HG03139 (cell line): ENCODE data around the gene RHOT2.
A peak's percentile ranks its signal among the peaks of the same experiment; 100 is the strongest.
"Not testable (repeated sequence)": the region's sequence is repeated elsewhere in the genome, so short reads cannot be mapped to it uniquely, and the experiment has no call there.

ENCODE experiments used
- ATAC-seq: cut with Tn5 transposase; IDR thresholded peaks from one replicate; pipeline ENCODE4 v1.9.1; 2021; ENCODE audit not compliant: unreplicated experiment

The RHOT2 gene

DNA sequence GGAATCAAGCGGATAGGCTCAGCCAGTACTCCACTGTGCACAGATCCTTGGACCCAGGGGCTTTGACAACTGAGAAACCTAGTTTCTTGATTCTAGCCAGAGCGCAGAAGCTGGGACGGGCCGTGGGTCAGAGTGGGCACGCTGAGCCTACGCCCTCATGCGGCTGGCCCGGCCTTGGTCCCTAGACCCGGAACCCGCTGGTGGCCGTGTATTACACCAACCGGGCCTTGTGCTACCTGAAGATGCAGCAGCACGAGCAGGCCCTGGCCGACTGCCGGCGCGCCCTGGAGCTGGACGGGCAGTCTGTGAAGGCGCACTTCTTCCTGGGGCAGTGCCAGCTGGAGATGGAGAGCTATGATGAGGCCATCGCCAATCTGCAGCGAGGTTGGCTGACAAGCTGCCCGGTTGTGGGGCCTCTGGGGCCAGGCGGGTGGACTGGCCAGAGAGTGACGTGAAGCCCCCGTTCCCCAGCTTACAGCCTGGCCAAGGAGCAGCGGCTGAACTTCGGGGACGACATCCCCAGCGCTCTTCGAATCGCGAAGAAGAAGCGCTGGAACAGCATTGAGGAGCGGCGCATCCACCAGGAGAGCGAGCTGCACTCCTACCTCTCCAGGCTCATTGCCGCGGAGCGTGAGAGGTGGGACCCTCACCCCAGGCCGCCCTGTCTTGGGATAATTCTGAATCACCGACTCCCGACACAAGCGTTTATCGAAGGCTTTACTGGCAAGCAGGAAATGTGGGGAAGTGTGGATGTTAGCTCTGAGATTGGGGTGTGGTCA, 13.2 kb downstream of the RHOT2 start:
- ATAC-seq, result no peak

DNA sequence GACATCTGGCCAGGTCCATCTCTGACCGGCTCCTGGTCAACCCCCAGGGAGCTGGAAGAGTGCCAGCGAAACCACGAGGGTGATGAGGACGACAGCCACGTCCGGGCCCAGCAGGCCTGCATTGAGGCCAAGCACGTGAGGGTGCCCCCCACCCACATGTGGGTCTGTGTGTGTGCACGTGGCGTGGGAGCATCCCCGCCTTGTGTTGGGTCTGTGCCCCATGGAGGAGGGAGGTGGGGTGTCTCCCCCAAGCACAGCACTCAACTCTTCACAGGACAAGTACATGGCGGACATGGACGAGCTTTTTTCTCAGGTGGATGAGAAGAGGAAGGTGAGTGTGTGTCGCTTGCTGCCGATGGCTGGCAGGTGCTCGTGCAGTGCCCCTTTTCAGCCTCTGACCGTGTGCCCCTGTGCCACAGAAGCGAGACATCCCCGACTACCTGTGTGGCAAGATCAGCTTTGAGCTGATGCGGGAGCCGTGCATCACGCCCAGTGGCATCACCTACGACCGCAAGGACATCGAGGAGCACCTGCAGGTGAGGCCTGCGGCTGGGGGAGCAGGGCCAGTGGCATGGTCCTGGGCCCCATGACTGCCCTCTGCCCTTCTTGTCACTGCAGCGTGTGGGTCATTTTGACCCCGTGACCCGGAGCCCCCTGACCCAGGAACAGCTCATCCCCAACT, 14.0 kb downstream of the RHOT2 start:
- ATAC-seq, result no peak

DNA sequence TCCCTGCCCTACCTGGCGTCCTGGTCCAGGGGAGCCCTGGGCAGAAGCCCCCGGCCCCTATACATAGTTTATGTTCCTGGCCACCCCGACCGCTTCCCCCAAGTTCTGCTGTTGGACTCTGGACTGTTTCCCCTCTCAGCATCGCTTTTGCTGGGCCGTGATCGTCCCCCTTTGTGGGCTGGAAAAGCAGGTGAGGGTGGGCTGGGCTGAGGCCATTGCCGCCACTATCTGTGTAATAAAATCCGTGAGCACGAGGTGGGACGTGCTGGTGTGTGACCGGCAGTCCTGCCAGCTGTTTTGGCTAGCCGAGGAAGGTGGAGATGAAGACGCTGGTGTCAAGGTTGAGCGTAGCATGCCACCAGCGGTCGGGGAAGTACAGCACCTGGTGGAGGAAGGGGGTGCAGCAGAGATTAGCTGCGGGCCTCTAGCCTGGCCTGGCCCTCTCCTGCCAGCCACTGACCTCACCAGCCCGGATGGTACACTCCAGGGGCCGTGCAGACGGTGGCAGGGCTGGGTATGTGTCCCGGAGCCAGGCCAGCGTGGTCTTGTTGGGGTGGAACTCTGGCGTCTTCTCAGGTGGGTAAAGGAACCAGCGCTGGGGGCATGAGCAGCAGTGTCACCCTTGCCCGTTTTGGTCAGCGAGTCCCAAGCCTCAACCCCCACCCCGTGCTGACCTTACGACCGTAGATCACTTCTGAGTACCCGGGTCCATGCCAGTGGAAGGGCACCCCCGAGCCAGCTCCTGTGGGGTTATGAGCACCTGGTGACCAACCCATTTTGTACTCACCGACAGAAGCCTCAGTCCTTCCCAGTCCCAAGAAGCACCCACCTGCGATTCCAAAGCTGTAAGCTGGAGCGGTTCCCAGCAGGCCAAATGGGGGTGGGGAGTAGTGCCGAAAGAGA, 14.8 kb downstream of the RHOT2 start:
- no peak for ATAC-seq

DNA sequence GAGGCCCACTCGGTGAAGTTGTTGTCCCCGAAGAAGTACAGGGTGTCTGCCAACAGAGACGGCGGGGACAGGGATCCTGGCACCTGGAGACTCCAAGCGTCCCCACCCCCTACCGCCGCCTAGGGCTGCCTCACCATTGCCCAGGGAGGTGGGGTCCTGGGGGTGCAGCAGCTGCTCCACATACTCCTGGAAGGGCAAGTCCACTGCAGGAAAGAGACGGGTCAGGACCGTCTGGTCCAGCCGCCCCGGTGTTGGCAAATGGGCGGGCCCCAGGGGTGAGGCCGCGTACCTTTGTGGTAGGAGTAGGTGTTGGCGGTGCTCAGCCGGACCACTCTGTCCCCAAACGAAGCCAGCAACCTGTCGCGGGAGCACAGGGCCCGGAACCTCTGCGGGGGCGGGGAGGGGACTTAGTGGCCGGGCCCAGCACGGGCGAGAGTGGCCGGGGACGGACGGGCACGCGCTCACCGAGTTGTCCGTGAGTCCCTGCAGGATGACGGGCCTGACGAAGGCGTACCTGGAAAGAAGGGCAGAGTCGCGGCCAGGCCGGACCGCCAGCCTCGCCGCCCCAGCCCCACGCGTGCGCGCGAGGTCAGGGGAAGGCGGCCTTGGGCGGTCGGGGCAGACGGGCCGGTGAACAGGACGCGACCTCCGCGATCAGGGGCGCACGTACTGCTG, 15.6 kb downstream of the RHOT2 start:
- no peak for ATAC-seq

DNA sequence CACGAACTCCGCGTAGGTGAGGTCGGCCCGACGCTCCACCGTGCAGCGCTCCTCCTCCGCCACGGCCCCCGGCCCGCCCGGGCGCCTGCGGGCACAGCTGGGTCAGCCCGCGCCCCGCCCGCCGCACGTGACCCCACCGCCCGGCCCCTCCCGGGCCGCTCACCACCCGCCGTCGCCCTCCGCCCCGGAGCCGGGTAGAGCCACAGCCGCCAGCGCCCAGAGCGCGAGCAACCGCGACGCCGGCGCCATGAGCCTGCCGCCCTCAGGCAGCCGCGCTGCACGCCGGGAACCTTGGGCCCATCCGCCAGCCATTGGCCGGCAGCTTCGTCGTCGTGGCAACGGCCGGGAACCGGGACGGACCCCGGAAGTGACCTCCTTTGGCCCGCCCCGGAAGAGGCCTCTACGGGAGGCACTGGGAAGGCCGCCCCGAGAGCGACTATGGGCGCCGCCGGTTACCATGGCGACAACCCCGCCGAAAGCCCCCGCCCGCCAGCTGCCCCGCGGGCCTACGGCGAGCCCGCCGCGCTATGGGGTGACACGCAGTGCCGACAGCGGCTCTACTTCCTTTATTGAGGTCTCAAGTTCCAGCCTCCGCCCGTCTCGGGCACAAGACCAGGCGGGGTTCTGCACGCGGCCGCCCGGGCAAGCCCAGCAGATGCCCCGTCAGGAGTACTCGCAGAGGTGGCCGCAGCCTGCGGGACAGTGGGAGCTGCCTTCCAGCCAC, 16.3 kb downstream of the RHOT2 start, which contains the start of gene JMJD8:
TSS of gene JMJD8 (minus strand) at position 264 of the 724 bp plus-strand sequence. CDS start at position 249, 15 bp downstream.
- ATAC-seq, result peak; percentile 35

DNA sequence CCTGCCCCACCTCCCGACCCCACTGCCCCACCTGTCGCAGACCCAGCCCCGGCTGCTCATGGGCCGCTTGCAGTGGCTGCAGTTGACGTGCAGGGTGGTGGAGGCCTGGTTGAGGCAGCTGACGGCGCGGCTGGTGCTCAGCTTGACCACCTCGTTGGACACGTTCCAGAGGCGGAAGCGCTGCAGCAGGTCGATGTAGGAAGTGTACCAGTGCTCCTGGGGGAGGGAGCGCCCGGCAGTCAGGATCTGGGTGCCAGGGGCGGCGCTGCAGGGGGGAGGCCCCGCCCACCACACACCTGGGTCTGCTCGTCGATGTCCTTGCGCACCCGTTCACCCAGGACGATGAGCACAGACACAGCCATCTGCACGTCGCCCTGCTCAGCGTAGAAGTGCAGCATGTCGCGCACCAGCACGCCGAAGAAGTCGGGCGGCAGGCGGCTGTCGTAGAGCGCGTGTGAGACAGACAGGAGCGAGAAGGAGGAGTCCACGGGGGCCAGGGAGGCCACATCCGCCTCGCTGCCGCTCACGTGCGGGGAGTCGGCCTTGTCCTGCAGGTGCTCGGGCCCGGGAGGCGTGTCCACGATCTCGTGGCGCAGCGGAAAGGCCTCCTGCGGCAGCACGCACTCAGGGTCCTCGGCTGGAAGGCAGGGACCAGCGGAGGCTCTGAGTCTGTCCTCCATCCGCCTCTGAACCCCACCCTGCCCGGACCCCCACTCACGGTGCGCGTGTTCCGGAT, 17.2 kb downstream of the RHOT2 start:
- ATAC-seq, result no peak

DNA sequence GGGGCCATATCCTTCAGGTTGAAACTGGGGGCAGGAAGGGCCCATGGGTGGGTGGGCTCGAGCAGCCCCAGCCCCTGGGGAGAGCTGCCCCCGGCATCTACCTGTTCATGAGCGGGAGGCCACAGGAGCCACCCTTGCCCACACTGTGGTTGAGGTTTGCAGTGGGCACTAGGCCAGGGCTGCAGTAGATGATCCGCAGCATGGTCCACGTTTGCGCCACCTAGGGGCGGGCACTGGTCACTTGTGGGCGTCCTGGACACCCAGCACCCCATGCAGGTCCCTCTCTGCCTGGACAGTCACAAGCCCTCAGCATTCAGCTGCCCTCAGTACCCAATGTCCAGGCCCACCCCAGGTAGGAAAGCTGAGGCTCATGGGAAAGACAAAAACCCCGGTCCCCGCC, 18.0 kb downstream of the RHOT2 start:
- no peak for ATAC-seq

DNA sequence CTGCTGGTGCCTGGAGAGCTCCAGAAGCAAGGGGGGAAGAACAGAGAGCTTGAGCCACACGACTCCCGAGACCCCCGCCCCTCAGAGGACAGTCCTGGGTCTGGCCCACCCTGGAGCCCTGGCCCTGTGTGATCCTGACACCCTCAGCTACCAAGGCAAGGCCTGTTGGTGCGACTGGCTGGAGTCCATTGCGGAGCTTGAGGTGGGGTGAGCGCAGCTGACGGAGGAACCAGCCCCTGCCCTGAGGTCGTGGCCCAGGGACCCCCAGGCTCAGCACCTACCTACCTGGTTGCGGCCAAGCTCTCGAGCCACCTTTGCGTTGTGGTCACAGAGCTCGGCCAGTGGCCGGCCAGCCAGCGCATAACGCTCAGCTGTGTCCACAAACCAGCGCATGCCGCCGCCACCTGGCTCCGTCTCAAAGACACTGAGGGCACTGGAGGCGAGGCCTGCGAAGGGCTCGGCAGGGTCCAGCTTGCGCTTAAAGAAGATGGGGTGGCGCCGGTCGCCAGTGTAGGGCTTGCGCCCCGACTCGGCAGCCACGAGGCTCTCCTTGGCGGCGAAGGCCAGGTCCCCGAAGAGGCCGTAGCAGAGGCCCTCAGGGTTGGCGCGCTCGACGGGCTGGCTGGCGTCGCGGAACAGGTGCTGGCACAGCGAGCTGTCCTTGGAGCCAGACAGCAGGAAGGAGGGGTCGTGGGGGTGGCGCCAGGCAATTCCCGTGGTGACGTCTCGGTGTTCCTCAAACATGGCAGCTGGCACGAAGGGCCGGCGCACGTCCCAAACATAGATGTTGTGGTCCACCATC, 18.7 kb downstream of the RHOT2 start:
- no peak for ATAC-seq

DNA sequence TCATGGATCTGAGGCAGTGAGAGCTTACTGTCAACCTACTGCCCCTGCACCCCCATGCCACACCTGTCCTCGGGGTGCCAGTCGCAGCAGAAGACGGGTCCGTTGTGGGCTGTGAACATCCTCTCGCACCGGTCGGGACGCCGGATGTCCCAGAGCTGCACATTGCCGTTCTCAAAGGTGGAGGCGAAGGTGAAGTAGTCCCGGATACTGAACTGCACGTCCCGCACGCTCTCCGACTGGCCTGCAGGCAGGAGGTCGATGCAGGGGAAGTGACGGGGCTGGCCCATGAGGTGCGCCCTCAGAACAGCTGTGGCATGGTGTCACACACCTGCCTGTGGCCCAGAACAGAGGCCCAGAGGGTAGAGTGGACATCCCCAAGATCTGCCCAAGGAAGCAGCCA, 19.6 kb downstream of the RHOT2 start:
- ATAC-seq, result no peak

DNA sequence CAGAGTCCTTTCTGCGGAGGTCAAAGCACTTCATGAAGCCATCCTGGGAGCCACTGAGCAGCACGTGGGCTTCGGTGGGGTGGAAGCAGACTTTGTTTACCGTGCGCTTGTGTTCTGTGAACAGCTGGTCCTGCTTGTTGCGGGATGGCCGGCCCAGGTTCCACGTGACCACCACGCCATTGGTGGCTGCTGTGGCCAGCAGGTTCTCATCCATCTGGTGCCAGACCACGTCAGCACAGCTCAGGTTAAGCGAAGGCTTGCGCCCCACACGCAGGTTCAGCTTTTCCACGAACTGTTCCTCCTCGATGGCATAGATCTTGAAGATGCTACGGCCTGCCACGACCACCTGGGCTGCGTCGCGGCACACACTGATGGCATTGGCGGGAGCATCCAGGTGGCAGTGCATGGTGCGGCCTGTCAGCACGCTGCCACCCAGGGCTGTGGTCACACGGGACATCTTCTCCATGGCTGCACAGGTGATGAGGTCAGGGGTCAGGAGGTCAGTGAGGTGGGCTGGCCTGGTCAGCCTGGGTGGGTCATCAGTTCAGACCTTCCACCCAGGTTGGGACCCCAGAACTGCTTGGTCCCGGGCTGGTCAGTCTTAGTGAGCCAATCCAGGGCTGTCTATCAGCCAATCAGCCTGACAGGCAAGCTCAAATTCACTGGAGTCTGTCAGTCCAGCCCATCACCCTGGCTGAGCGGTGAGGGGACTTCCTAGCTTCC, 21.4 kb downstream of the RHOT2 start:
- ATAC-seq, result no peak

DNA sequence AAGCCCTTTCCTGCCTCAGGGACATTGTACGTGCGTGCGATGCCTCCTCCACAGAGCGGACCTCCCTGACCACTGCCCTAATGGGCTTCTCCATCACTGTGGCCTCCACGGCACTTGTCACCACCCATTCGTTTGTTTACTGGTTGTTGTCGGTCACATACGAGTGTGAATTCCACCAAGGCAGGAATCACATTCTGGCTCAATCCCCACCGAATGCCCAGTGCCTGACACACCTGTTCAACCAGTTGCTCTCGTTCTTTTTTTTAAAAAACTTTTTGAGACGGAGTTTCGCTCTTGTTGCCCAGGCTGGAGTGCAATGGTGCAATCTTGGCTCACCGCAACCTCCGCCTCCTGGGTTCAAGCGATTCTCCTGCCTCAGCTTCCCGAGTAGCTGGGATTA, 23.3 kb downstream of the RHOT2 start:
- not testable (repeated sequence) for ATAC-seq

DNA sequence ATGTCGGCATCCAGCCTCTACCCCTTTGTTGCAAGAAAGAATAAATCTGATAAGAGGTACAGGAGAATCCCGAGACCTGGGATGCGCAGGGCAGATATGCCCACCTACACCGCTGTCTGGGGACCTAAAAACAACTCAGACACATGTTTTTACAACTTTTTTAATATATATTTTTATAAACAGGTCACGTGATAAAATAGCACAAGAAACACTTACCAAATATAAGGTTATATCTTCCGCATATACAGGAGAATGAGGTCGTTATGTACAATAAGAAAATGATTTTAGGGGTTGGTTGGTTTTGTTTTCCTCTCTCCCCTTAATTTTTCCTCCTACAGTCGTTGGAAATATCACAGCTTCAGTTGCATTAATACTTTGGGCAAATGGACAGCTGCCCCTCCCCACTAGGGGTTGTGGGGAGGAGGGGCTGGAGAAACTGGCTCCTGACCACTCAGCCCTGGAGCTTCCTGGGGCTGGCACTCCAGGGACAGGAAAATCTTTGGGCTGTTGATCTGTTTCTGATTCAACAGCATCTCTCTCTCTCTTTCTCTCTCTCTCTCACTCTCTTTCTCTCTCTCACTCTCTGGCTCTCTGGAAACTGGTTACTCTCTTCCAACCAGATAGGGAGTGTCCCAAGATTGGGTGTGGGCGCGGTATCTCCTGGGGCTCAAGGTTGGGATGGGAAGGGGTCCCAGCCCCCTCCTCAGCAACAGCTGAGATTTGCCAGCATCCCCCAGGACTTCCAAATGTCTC, 24.6 kb downstream of the RHOT2 start:
- no peak for ATAC-seq

DNA sequence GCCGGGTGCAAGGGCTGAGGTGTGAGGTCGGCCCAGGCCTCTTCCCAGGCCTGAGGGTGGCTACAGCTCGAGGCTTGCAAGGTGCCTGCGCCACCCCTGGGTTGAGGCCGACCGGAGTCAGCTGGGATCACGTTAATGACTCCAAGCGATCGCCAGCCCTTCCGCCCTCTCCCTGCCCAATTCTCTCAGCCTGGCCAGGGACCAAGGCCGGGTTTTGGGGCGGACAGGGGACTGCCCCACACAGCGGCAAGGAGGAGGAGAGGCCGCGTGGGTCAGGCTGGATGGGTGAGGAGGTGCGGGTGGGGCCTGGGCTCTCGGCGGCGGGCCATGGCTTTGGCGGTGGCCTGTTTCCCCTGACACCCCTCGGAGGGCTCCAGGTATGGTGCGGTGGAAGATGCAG, 25.4 kb downstream of the RHOT2 start:
- ATAC-seq, result no peak

DNA sequence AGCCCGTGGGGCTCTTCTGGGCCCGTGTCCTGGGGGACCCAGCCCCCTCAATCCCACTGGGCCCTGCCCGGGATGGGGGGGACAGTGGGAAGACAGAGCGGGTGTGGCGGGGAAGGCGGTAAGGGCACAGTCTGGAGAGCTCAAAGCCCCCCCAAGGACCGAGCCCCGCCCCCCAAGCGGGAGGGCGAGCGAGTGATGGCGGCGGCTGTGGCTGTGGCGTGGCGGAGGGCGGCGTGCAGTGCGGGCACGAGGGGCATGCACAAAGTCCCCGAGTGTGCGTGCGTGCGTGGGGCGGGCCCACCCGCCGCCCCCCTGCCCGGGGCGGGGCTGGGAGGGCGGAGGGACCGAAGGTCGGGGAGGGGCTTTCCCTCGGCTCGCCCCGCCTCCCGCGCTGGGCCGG, 25.8 kb downstream of the RHOT2 start:
- no peak for ATAC-seq

DNA sequence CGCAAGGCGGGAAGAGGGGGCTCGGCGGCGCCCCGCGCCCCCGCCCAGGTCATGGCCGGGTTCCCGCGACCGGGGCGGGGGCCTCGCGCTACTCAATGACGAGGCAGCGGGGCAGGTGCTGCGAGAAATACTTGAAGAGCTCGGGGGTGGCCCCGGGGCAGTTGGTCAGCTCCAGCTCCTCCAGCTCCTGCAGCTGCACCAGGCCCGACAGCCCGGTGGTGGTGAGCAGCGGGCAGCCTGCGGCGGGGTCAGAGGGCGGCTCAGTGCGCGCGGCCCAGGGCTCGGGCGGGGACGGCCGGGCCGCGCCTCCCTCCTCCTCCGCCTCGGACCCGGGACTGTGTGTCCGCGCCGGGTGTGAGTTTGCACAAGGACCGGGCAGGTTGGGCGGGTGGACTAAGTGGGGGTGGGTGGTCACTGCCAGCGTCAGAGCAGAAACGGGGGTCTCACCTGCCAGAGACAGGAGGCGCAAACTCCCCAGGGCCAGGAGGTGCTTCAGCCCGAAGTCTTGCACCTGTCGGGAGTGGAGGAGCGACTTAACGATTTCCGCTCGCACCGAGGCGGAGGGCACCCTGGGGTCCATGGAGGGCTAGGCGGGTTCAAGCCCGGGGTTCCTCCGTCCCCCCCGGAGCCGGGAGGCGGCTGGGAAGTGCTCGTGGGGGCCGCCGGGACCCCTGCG, 26.4 kb downstream of the RHOT2 start:
- ATAC-seq, result no peak

DNA sequence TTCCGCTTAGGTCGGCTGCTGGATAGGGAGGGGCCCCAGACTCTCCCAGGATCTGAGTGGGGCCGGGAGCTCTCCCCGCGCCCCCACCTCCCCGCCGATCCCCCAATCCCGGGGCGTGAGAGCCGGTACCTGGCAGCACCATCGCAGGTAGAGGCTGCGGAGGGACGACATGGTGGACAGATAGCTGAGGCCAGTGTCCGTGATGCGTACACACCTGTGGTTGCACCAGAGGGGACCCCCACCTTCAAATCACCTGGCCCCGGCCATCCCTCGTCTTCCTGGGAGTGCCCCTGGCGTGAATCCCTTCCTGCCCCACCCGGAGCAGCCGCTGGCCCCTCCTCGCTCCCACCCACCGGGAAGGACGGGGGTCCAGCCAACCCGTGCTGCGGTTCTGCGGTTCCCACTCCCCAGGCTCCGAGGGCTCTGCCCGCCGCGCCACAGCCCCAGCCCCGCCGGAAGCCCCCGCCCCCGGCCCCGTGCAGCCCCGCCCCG, 27.0 kb downstream of the RHOT2 start:
- no peak for ATAC-seq
